Measurements from ENCODE around the gene SPOUT1. TPM values are rescaled to one million over a fixed set of nuclear protein-coding genes. Genes with fewer than 3 reads are reported as not detected.
A peak's percentile ranks its signal among the peaks of the same experiment; 100 is the strongest.

The SPOUT1 gene
- total and polyA plus RNA-seq, 2 donors (not counting 1 experiment from before 2014, with no cell fraction given): 7.4 to 9.0 TPM

- H2AFZ ChIP-seq (ENCODE audit: low read length): no peak overlapping the region
- H3K4me2 ChIP-seq (ENCODE audit: extremely low read depth, insufficient read depth, low read length): no peak overlapping the region
- DNase-seq (ENCODE audit: low read depth in 2 of 2): no peak
Observed at GRCh38 chr9:128792134-128792533, 37.5 kb downstream of the SPOUT1 start.

GRCh38 chr9:128790536-128790935, 39.1 kb downstream of the SPOUT1 start:
- H3K4me3 ChIP-seq (replicated peaks in 1 of 4; ENCODE audit: control extremely low read depth in 1 of 4, insufficient read depth in 1 of 4, low read depth in 3 of 4, low read length in 4 of 4): no peak overlapping the region
- H3K9ac ChIP-seq (ENCODE audit: insufficient read depth, low read length): no peak overlapping the region
- no peak overlapping the region for H3K4me2 ChIP-seq (ENCODE audit: extremely low read depth, insufficient read depth, low read length)
- H3K4me1 ChIP-seq (ENCODE audit: control insufficient read depth, extremely low read depth, insufficient read depth, low read length): no peaks in the 10 kb centered on the region
- H3K36me3 ChIP-seq (ENCODE audit: control insufficient read depth, insufficient read depth, low read length): peaks cover 14% of the 10 kb centered on the region
- H3K9me3 ChIP-seq (ENCODE audit: control insufficient read depth, insufficient read depth, low read depth, low read length): no peaks in the 10 kb centered on the region
- H3K27me3 ChIP-seq (ENCODE audit: control insufficient read depth, insufficient read depth, low read length): no peaks in the 10 kb centered on the region
- no peak for TF ChIP-seq EZH2 (IDR thresholded peaks at IDR 0.05; ENCODE audit: low read length, missing control alignments)
- no peak for TF ChIP-seq CTCF (conservative IDR thresholded peaks at IDR 0.05 in 1 of 2, IDR thresholded peaks at IDR 0.05 in 1 of 2; ENCODE audit: low read depth in 1 of 2, low read length in 2 of 2)
- no peak for DNase-seq (ENCODE audit: low read depth in 2 of 2)
- no peaks in the 10 kb centered on the region for H4K20me1 ChIP-seq (ENCODE audit: control insufficient read depth, extremely low read depth, insufficient read depth, low read length)
- no peak overlapping the region for H3K27ac ChIP-seq (ENCODE audit: insufficient read depth, low read length)
- peaks cover 14% of the 10 kb centered on the region for H3K79me2 ChIP-seq (ENCODE audit: control insufficient read depth, insufficient read depth, low read length)
- no peak overlapping the region for H2AFZ ChIP-seq (ENCODE audit: low read length)

More at GRCh38 chr9:128792134-128792533, 37.5 kb downstream of the SPOUT1 start:
- no peak overlapping the region for H3K9ac ChIP-seq (ENCODE audit: insufficient read depth, low read length)
- H4K20me1 ChIP-seq (ENCODE audit: control insufficient read depth, extremely low read depth, insufficient read depth, low read length): no peaks in the 10 kb centered on the region
- no peak for TF ChIP-seq EZH2 (IDR thresholded peaks at IDR 0.05; ENCODE audit: low read length, missing control alignments)
- no peak for TF ChIP-seq CTCF (conservative IDR thresholded peaks at IDR 0.05 in 1 of 2, IDR thresholded peaks at IDR 0.05 in 1 of 2; ENCODE audit: low read depth in 1 of 2, low read length in 2 of 2)
- H3K4me3 ChIP-seq (replicated peaks in 1 of 4; ENCODE audit: control extremely low read depth in 1 of 4, insufficient read depth in 1 of 4, low read depth in 3 of 4, low read length in 4 of 4): no peak overlapping the region
- peaks cover 14% of the 10 kb centered on the region for H3K36me3 ChIP-seq (ENCODE audit: control insufficient read depth, insufficient read depth, low read length)
- no peaks in the 10 kb centered on the region for H3K4me1 ChIP-seq (ENCODE audit: control insufficient read depth, extremely low read depth, insufficient read depth, low read length)
- no peak overlapping the region for H3K27ac ChIP-seq (ENCODE audit: insufficient read depth, low read length)
- H3K9me3 ChIP-seq (ENCODE audit: control insufficient read depth, insufficient read depth, low read depth, low read length): no peaks in the 10 kb centered on the region
- H3K79me2 ChIP-seq (ENCODE audit: control insufficient read depth, insufficient read depth, low read length): peaks cover 14% of the 10 kb centered on the region
- no peaks in the 10 kb centered on the region for H3K27me3 ChIP-seq (ENCODE audit: control insufficient read depth, insufficient read depth, low read length)

GRCh38 chr9:128788445-128788844, 41.1 kb downstream of the SPOUT1 start:
- peak overlapping the region in 2 of 4 experiments; percentile 76 to 92 for H3K4me3 ChIP-seq (replicated peaks in 1 of 4; ENCODE audit: control extremely low read depth in 1 of 4, insufficient read depth in 1 of 4, low read depth in 3 of 4, low read length in 4 of 4)
- H3K4me1 ChIP-seq (ENCODE audit: control insufficient read depth, extremely low read depth, insufficient read depth, low read length): no peaks in the 10 kb centered on the region
- TF ChIP-seq CTCF (conservative IDR thresholded peaks at IDR 0.05 in 1 of 2, IDR thresholded peaks at IDR 0.05 in 1 of 2; ENCODE audit: low read depth in 1 of 2, low read length in 2 of 2) (no peak), EZH2 (IDR thresholded peaks at IDR 0.05; ENCODE audit: low read length, missing control alignments) (no peak)
- no peak overlapping the region for H3K27ac ChIP-seq (ENCODE audit: insufficient read depth, low read length)
- H3K36me3 ChIP-seq (ENCODE audit: control insufficient read depth, insufficient read depth, low read length): peaks cover 14% of the 10 kb centered on the region
- peak overlapping the region; percentile 84 for H3K4me2 ChIP-seq (ENCODE audit: extremely low read depth, insufficient read depth, low read length)
- H3K79me2 ChIP-seq (ENCODE audit: control insufficient read depth, insufficient read depth, low read length): peaks cover 14% of the 10 kb centered on the region
- no peaks in the 10 kb centered on the region for H3K9me3 ChIP-seq (ENCODE audit: control insufficient read depth, insufficient read depth, low read depth, low read length)
- DNase-seq (ENCODE audit: low read depth in 2 of 2): no peak
- no peak overlapping the region for H2AFZ ChIP-seq (ENCODE audit: low read length)
- no peaks in the 10 kb centered on the region for H4K20me1 ChIP-seq (ENCODE audit: control insufficient read depth, extremely low read depth, insufficient read depth, low read length)
- no peaks in the 10 kb centered on the region for H3K27me3 ChIP-seq (ENCODE audit: control insufficient read depth, insufficient read depth, low read length)
- H3K9ac ChIP-seq (ENCODE audit: insufficient read depth, low read length): no peak overlapping the region

Data from fibroblast of lung (primary cell).